CD4-positive, alpha-beta T cell (primary cell): ENCODE data around the gene ZAP70. TPM values are rescaled to one million over a fixed set of nuclear protein-coding genes. Genes with fewer than 3 reads are reported as not detected.

Experiments used
- ATAC-seq: fragments of 200-7000 bp; cut with Tn5 transposase; one replicate; pipeline ENCODE4 v1.10.0; 2022; ENCODE audit warnings: mild to moderate bottlenecking; ENCODE audit not compliant: poor library complexity
- CTCF ChIA-PET: fragments of 350-600 bp; sonication (Branson Sonifier 250); formaldehyde crosslinking; loops from one replicate; lab custom pipeline; 2021; ENCODE audit warnings: antibody characterized with exemption, inconsistent platforms; lab: Charles Lee
- POLR2A ChIA-PET: fragments of 350-600 bp; sonication (Branson Sonifier 250); formaldehyde crosslinking; loops from one replicate; lab custom pipeline; 2021; ENCODE audit warnings: antibody characterized with exemption, inconsistent platforms; lab: Charles Lee
- DNase-seq, 14 experiments: peaks; one replicate each; pipeline ENCODE4 v3.0.0-alpha.2; 2013 to 2020; ENCODE audit warnings: mixed read lengths in 2 of 14
- H3K27ac ChIP-seq, 2 donors: one replicate each; pipeline versions ENCODE4 v1.5.1 to v1.7.0; 2013; ENCODE audit warnings: low read length in 2 of 2, low read depth in 1 of 2, mild to moderate bottlenecking in 1 of 2
- H3K27me3 ChIP-seq, 2 experiments: 1 replicate in 1 of 2; 2 replicates in 1 of 2; pipeline versions ENCODE4 v1.6.1 to v1.7.0; 2013; ENCODE audit warnings: low read length in 2 of 2, control low read depth in 1 of 2, mild to moderate bottlenecking in 1 of 2, moderate library complexity in 1 of 2; ENCODE audit not compliant: insufficient read depth in 2 of 2, control insufficient read depth in 1 of 2
- H3K36me3 ChIP-seq: one replicate; pipeline ENCODE4 v1.6.1; 2013; ENCODE audit warnings: low read length, control low read depth; ENCODE audit not compliant: insufficient read depth
- H3K4me1 ChIP-seq: one replicate; pipeline ENCODE4 v1.6.1; 2013; ENCODE audit warnings: low read length, control low read depth; ENCODE audit not compliant: insufficient read depth
- H3K4me3 ChIP-seq: one replicate; pipeline ENCODE4 v1.5.1; 2013; ENCODE audit warnings: mild to moderate bottlenecking, low read length, moderate library complexity
- H3K9me3 ChIP-seq, 2 experiments: 1 replicate in 1 of 2; 2 replicates in 1 of 2; pipeline versions ENCODE4 v1.6.1 to v1.7.0; 2013; ENCODE audit warnings: low read length in 2 of 2, mild to moderate bottlenecking in 2 of 2, control low read depth in 1 of 2, moderate library complexity in 1 of 2; ENCODE audit not compliant: control insufficient read depth in 1 of 2, insufficient read depth in 1 of 2
- H3K27ac Mint-ChIP-seq: one replicate; pipeline ENCODE4 v1.8.0; 2020; ENCODE audit warnings: mixed read lengths
- H3K27me3 Mint-ChIP-seq: one replicate; pipeline ENCODE4 v1.8.0; 2021; ENCODE audit warnings: mixed read lengths
- H3K36me3 Mint-ChIP-seq: one replicate; pipeline ENCODE4 v1.8.0; 2021; ENCODE audit warnings: low read depth, mixed read lengths
- H3K4me1 Mint-ChIP-seq: one replicate; pipeline ENCODE4 v1.8.0; 2021; ENCODE audit warnings: low read depth, mixed read lengths
- H3K4me3 Mint-ChIP-seq: one replicate; pipeline ENCODE4 v1.8.0; 2020; ENCODE audit warnings: mild to moderate bottlenecking, mixed read lengths
- H3K9me3 Mint-ChIP-seq: one replicate; pipeline ENCODE4 v1.8.0; 2020; ENCODE audit warnings: mixed read lengths
- CTCF ChIP-seq: fragments of 200-600 bp; IDR thresholded peaks from one replicate; pipeline ENCODE4 v1.8.0; 2022; ENCODE audit warnings: antibody characterized with exemption, mild to moderate bottlenecking
- intact Hi-C, 2 experiments: fragments of 100-400 bp; cut with DNase I in 1 of 2; cut with micrococcal nuclease in 1 of 2; formaldehyde crosslinking; loops; one replicate each; pipeline versions ENCODE4 v1.15.1 to v1.9.0; 2023 to 2025; cut with DNase I, micrococcal nuclease
- total RNA-seq, 174 experiments: library from RNA in 2 of 174; stranded (reverse) in 2 of 174; gene quantifications; one replicate each; pipeline ENCODE4 v1.2.3 and lab custom pipeline; 2021 to 2026

Gene ZAP70
- total RNA-seq, 2 experiments from 2014 or later = 440 to 470 TPM

- CTCF ChIA-PET = interaction anchor here (1.6 kb wide), 1 partner anchor 24 kb away, joined by 4 read pairs; no protein-coding TSS in a partner anchor
- Histone ChIP-seq H3K36me3 (peaks cover 85% of the 10 kb centered on the region), H3K4me3 (no peak overlapping the region), H3K27ac (peak overlapping the region in 1 of 2 donors; percentile 30), H3K4me1 (peaks cover 93% of the 10 kb centered on the region), H3K27me3 (no peaks in the 10 kb centered on the region), H3K9me3 (no peaks in the 10 kb centered on the region)
- H3K4me1 Mint-ChIP-seq = peaks cover 82% of the 10 kb centered on the region
- ATAC-seq = no peak
- no peaks in the 10 kb centered on the region for H3K9me3 Mint-ChIP-seq
- no peak for DNase-seq
- peaks cover 89% of the 10 kb centered on the region for H3K36me3 Mint-ChIP-seq
- POLR2A ChIA-PET = interaction anchor here (1.2 kb wide), 1 partner anchor 11 kb away, joined by 3 read pairs; the partner anchor contains the start of gene ZAP70
- intact Hi-C loops = no loop called here
- TF ChIP-seq CTCF = no peak
- H3K27me3 Mint-ChIP-seq = no peaks in the 10 kb centered on the region
- H3K27ac Mint-ChIP-seq = no peak overlapping the region
- H3K4me3 Mint-ChIP-seq = no peak overlapping the region
Measured at GRCh38 chr2:97724073-97724410, 10.7 kb downstream of the ZAP70 start.

GRCh38 chr2:97724501-97724900 lies 11.1 kb downstream of the ZAP70 start:
- Mint-ChIP-seq H3K27ac (no peak overlapping the region), H3K4me3 (no peak overlapping the region), H3K4me1 (peaks cover 82% of the 10 kb centered on the region), H3K27me3 (no peaks in the 10 kb centered on the region), H3K9me3 (no peaks in the 10 kb centered on the region), H3K36me3 (peaks cover 89% of the 10 kb centered on the region)
- no peaks in the 10 kb centered on the region for H3K27me3 ChIP-seq
- H3K9me3 ChIP-seq = no peaks in the 10 kb centered on the region
- peaks cover 88% of the 10 kb centered on the region for H3K4me1 ChIP-seq
- POLR2A ChIA-PET = interaction anchor here (1.2 kb wide), 1 partner anchor 11 kb away, joined by 3 read pairs; the partner anchor contains the start of gene ZAP70
- ATAC-seq (no peak), DNase-seq (no peak)
- CTCF ChIA-PET = interaction anchor here (1.6 kb wide), 1 partner anchor 24 kb away, joined by 4 read pairs; no protein-coding TSS in a partner anchor
- intact Hi-C loops = no loop called here
- peaks cover 90% of the 10 kb centered on the region for H3K36me3 ChIP-seq
- no peak overlapping the region for H3K4me3 ChIP-seq
- H3K27ac ChIP-seq = peak overlapping the region in 1 of 2 donors; percentile 30
- no peak for TF ChIP-seq CTCF

- peaks cover 0 to 4% of the 10 kb centered on the region in 2 experiments for H3K9me3 ChIP-seq
- Mint-ChIP-seq H3K9me3 (no peaks in the 10 kb centered on the region), H3K36me3 (peaks cover 89% of the 10 kb centered on the region), H3K27ac (peak overlapping the region; percentile 74), H3K27me3 (no peaks in the 10 kb centered on the region), H3K4me3 (no peak overlapping the region), H3K4me1 (peaks cover 78% of the 10 kb centered on the region)
- CTCF ChIA-PET = interaction anchor here (3.6 kb wide), 1 partner anchor 15 kb away, joined by 11 read pairs; no protein-coding TSS in a partner anchor
- H3K27me3 ChIP-seq = no peaks in the 10 kb centered on the region
- POLR2A ChIA-PET = no interaction called here
- intact Hi-C loops = no loop called here
- TF ChIP-seq CTCF = no peak
- peaks cover 83% of the 10 kb centered on the region for H3K4me1 ChIP-seq
- DNase-seq (no peak), ATAC-seq (no peak)
- H3K27ac ChIP-seq = no peak overlapping the region
- H3K4me3 ChIP-seq = no peak overlapping the region
- H3K36me3 ChIP-seq = peaks cover 91% of the 10 kb centered on the region
Measured at GRCh38 chr2:97724946-97725688, 11.7 kb downstream of the ZAP70 start.
